HG02798 (cell line): ENCODE data around the gene BBS4.

Experiments used
- ATAC-seq: cut with Tn5 transposase; IDR thresholded peaks from one replicate; pipeline ENCODE4 v1.9.1; 2021; ENCODE audit warnings: mild to moderate bottlenecking; ENCODE audit not compliant: unreplicated experiment, poor library complexity

Gene BBS4

GRCh38 chr15:72787526-72787925 lies 101.5 kb downstream of the BBS4 start:
- no peak for ATAC-seq
